H1 (cell line): ENCODE measurements around the gene MPHOSPH10. TPM values are rescaled to one million over a fixed set of nuclear protein-coding genes. Genes with fewer than 3 reads are reported as not detected.
"Not testable (repeated sequence)": the region's sequence is repeated elsewhere in the genome, so short reads cannot be mapped to it uniquely, and the experiment has no call there.

ENCODE experiments used
- CTCF ChIA-PET: fragments of 300-600 bp; sonication (Branson Sonifier 250); formaldehyde crosslinking; loops from one replicate; lab custom pipeline; 2021; ENCODE audit not compliant: partially characterized antibody; lab: Charles Lee
- POLR2A ChIA-PET: fragments of 300-600 bp; sonication (Branson Sonifier 250); formaldehyde crosslinking; loops from one replicate; lab custom pipeline; 2021; ENCODE audit warnings: inconsistent platforms; ENCODE audit not compliant: partially characterized antibody; lab: Charles Lee
- DNase-seq, 2 experiments: peaks; one replicate each; pipeline versions ENCODE4 v3.0.0 to v3.0.0-alpha.2; 2010 to 2022; ENCODE audit warnings: low spot score in 2 of 2, low read depth in 1 of 2, mixed read lengths in 1 of 2
- FAIRE-seq: peaks from 2 replicates; lab custom pipeline; 2011; peaks lifted over from hg19 to GRCh38; lab: Jason Lieb, UNC
- H2AFZ ChIP-seq: 2 replicates; pipeline ENCODE4 v1.8.1; 2012; ENCODE audit warnings: low read length, inconsistent platforms
- H2AK5ac ChIP-seq: 2 replicates; pipeline ENCODE4 v1.6.1; 2013; ENCODE audit warnings: low read depth, low read length
- H2BK120ac ChIP-seq: replicated peaks from 2 replicates; pipeline ENCODE3; 2013; ENCODE audit warnings: low read depth, low read length, inconsistent platforms
- H2BK12ac ChIP-seq: 2 replicates; pipeline ENCODE4 v1.6.1; 2013; ENCODE audit warnings: low read depth, low read length
- H2BK15ac ChIP-seq: 2 replicates; pipeline ENCODE4 v1.6.1; 2013; ENCODE audit warnings: low read length
- H2BK20ac ChIP-seq: 2 replicates; pipeline ENCODE4 v1.6.1; 2013; ENCODE audit warnings: low read length
- H2BK5ac ChIP-seq: 2 replicates; pipeline ENCODE4 v1.6.1; 2013; ENCODE audit warnings: low read depth, low read length
- H3K14ac ChIP-seq: 2 replicates; pipeline ENCODE4 v1.6.1; 2013; ENCODE audit warnings: inconsistent platforms; ENCODE audit not compliant: insufficient read length
- H3K18ac ChIP-seq: 2 replicates; pipeline ENCODE4 v1.6.1; 2013; ENCODE audit warnings: low read length; ENCODE audit errors: extremely low read depth
- H3K23ac ChIP-seq: 2 replicates; pipeline ENCODE4 v1.6.1; 2013; ENCODE audit warnings: inconsistent platforms; ENCODE audit not compliant: insufficient read length
- H3K23me2 ChIP-seq: 2 replicates; pipeline ENCODE4 v1.6.1; 2013; ENCODE audit warnings: low read depth, low read length
- H3K27ac ChIP-seq: 2 replicates; pipeline ENCODE4 v1.6.1; 2011; ENCODE audit warnings: low read depth, low read length, inconsistent platforms
- H3K27me3 ChIP-seq, 4 experiments: replicated peaks in 1 of 4; 1 replicate in 1 of 4; 2 replicates in 3 of 4; pipeline versions ENCODE4 v1.6.1 to v1.8.1; 2011 to 2013; ENCODE audit warnings: low read length in 3 of 4, mild to moderate bottlenecking in 3 of 4, inconsistent platforms in 2 of 4, mixed read lengths in 2 of 4, moderate library complexity in 1 of 4; ENCODE audit not compliant: control insufficient read depth in 3 of 4, insufficient read depth in 3 of 4; ENCODE audit errors: extremely low read depth in 1 of 4
- H3K36me3 ChIP-seq, 4 experiments: 2 replicates each; pipeline versions ENCODE4 v1.6.1 to v1.8.1; 2011 to 2013; ENCODE audit warnings: mild to moderate bottlenecking in 4 of 4, low read length in 3 of 4, moderate library complexity in 2 of 4, control low read depth in 1 of 4, inconsistent platforms in 1 of 4; ENCODE audit not compliant: insufficient read depth in 4 of 4, control insufficient read depth in 2 of 4
- H3K4ac ChIP-seq: replicated peaks from 2 replicates; pipeline ENCODE3; 2013; ENCODE audit warnings: low read length, low read depth, mixed read lengths, inconsistent platforms; ENCODE audit not compliant: insufficient read length
- H3K4me1 ChIP-seq, 4 experiments: replicated peaks in 1 of 4; 1 replicate in 1 of 4; 2 replicates in 3 of 4; pipeline versions ENCODE4 v1.6.1 to v1.8.1; 2011 to 2013; ENCODE audit warnings: low read length in 3 of 4, inconsistent platforms in 2 of 4, mixed read lengths in 1 of 4; ENCODE audit not compliant: insufficient read depth in 4 of 4, control insufficient read depth in 3 of 4
- H3K4me2 ChIP-seq, 2 experiments: 2 replicates each; pipeline versions ENCODE4 v1.6.1 to v1.8.1; 2011 to 2013; ENCODE audit warnings: low read depth in 2 of 2, low read length in 2 of 2, control low read depth in 1 of 2, inconsistent platforms in 1 of 2, mild to moderate bottlenecking in 1 of 2; ENCODE audit not compliant: insufficient read depth in 1 of 2
- H3K4me3 ChIP-seq, 4 experiments: fragments of 200-600, 300-600 bp in 1 of 4; sonication (generic), shearing (Covaris generic), sonication (Bioruptor Twin) in 1 of 4; 2 replicates each; pipeline versions ENCODE4 v1.5.1 to v1.8.1; 2011 to 2016; ENCODE audit warnings: low read length in 4 of 4, low read depth in 3 of 4, control low read depth in 2 of 4, inconsistent platforms in 2 of 4, mild to moderate bottlenecking in 2 of 4, mixed read lengths in 1 of 4, moderate library complexity in 1 of 4; ENCODE audit not compliant: insufficient read depth in 2 of 4; ENCODE audit errors: extremely low read depth in 1 of 4
- H3K56ac ChIP-seq: replicated peaks from 2 replicates; pipeline ENCODE3; 2013; ENCODE audit warnings: low read depth, mild to moderate bottlenecking, mixed read lengths, low read length, inconsistent platforms; ENCODE audit not compliant: insufficient read length
- H3K79me1 ChIP-seq: 2 replicates; pipeline ENCODE4 v1.6.1; 2013; ENCODE audit warnings: low read depth, low read length, control low read depth
- H3K79me2 ChIP-seq, 2 experiments: 2 replicates each; pipeline versions ENCODE4 v1.6.1 to v1.8.1; 2012 to 2013; ENCODE audit warnings: low read length in 2 of 2, mild to moderate bottlenecking in 2 of 2, inconsistent platforms in 1 of 2; ENCODE audit not compliant: insufficient read depth in 2 of 2, control insufficient read depth in 1 of 2
- H3K9ac ChIP-seq, 4 experiments: replicated peaks in 1 of 4; 1 replicate in 1 of 4; 2 replicates in 3 of 4; pipeline versions ENCODE4 v1.6.1 to v1.8.1; 2011 to 2013; ENCODE audit warnings: low read depth in 3 of 4, low read length in 3 of 4, control low read depth in 2 of 4, mild to moderate bottlenecking in 2 of 4, moderate library complexity in 2 of 4, inconsistent platforms in 1 of 4; ENCODE audit errors: extremely low read depth in 1 of 4
- H3K9me3 ChIP-seq, 2 experiments: 2 replicates each; pipeline versions ENCODE4 v1.6.1 to v1.8.1; 2012 to 2013; ENCODE audit warnings: mild to moderate bottlenecking in 2 of 2, moderate library complexity in 2 of 2, control low read depth in 1 of 2, inconsistent platforms in 1 of 2, low read depth in 1 of 2, low read length in 1 of 2, mixed read lengths in 1 of 2; ENCODE audit not compliant: insufficient read depth in 2 of 2
- H4K20me1 ChIP-seq, 2 experiments: replicated peaks in 1 of 2; 2 replicates each; pipeline versions ENCODE3 to v1.8.1; 2011 to 2013; ENCODE audit warnings: inconsistent platforms in 2 of 2, low read length in 2 of 2, mild to moderate bottlenecking in 1 of 2; ENCODE audit not compliant: insufficient read depth in 2 of 2, control insufficient read depth in 1 of 2
- H4K5ac ChIP-seq: 2 replicates; pipeline ENCODE4 v1.6.1; 2013; ENCODE audit warnings: low read length, low read depth, mixed read lengths, inconsistent platforms; ENCODE audit not compliant: insufficient read length
- H4K8ac ChIP-seq: 2 replicates; pipeline ENCODE4 v1.8.0; 2013; ENCODE audit warnings: mild to moderate bottlenecking, moderate library complexity, low read length, inconsistent platforms; ENCODE audit not compliant: insufficient read depth; ENCODE audit errors: extremely low read depth
- H4K91ac ChIP-seq: replicated peaks from 2 replicates; pipeline ENCODE3; 2013; ENCODE audit warnings: low read length, mixed read lengths, inconsistent platforms; ENCODE audit not compliant: insufficient read length
- WGBS, 2 experiments: shearing (Covaris generic) in 1 of 2; methylation state at CpG; one replicate each; pipeline versions ENCODE4 v1.1.6 to v1.1.7; 2013 to 2015; ENCODE audit warnings: low lambda C conversion rate in 2 of 2, mixed read lengths in 2 of 2, inconsistent platforms in 1 of 2, low coverage in 1 of 2, missing lambda C conversion rate in 1 of 2; ENCODE audit not compliant: insufficient replicate concordance in 2 of 2, insufficient coverage in 1 of 2, insufficient read length in 1 of 2; ENCODE audit errors: extremely low coverage in 1 of 2, missing lambda C conversion rate in 1 of 2; 5-methylcytosine and 5-hydroxymethylcytosine counted together
- polyA plus RNA-seq, 7 experiments: library from polyadenylated mRNA; depleted of rRNA in 3 of 7; stranded (reverse) in 5 of 7; unstranded in 2 of 7; fragments of >200 nt in 5 of 7; fragments of 200-250 nt in 2 of 7; gene quantifications; 1 replicate in 5 of 7; 2 replicates in 1 of 7; 4 replicates in 1 of 7; pipeline versions ENCODE4 v1.2.1 to v1.2.3, GENCODE V29; 2011 to 2013; ENCODE audit warnings: missing spikeins in 2 of 7, mixed read lengths in 2 of 7
- total RNA-seq: library from RNA; stranded (reverse); fragmentation: NEBNext Ultra II Directional; extraction: Animal tissue kit (Norgen Biotek cat#: 25700); gene quantifications from 2 replicates; pipeline ENCODE4 v1.2.1, GENCODE V29; 2021

Gene MPHOSPH10
- total and polyA plus RNA-seq, 2 of the 8 experiments (the other 6 are each of a cell fraction or from before 2014, with no cell fraction given): 4.5 to 39.1 TPM

GRCh38 chr2:71085325-71086003, 45.0 kb upstream of the MPHOSPH10 start:
- not testable (repeated sequence) for H3K56ac ChIP-seq, DNase-seq, H3K27me3 ChIP-seq, H3K23ac ChIP-seq, H4K8ac ChIP-seq, H2BK15ac ChIP-seq, H3K36me3 ChIP-seq, H3K4ac ChIP-seq, H3K4me3 ChIP-seq, H3K27ac ChIP-seq, H3K9me3 ChIP-seq, H3K14ac ChIP-seq, H3K18ac ChIP-seq, H4K20me1 ChIP-seq, H3K79me2 ChIP-seq, H3K4me2 ChIP-seq, H3K79me1 ChIP-seq, H3K23me2 ChIP-seq, FAIRE-seq, H2AFZ ChIP-seq, H3K9ac ChIP-seq, H2BK120ac ChIP-seq, H4K5ac ChIP-seq
- peak overlapping the region; percentile 93 for H4K91ac ChIP-seq
- CTCF ChIA-PET: interaction anchor here (1.7 kb wide), 1 partner anchor 67 kb away, joined by 4 read pairs; no protein-coding TSS in a partner anchor
- H2AK5ac ChIP-seq: 0 out of 2 replicates have a peak overlapping the region, but pooled peaks have one; percentile 39
- POLR2A ChIA-PET: interaction anchor here (1.4 kb wide), 1 partner anchor 17 kb away, joined by 3 read pairs; the partner anchor contains the start of gene NAGK
- peak overlapping the region; percentile 60; the same call in 1 of the 2 replicates for H2BK12ac ChIP-seq
- 66% methylated on average over 9 of the region's 9 CpGs; no CpG with 5 or more reads in 1 of the 2 experiments for WGBS, 2 experiments
- peak overlapping the region; percentile 93; the same call in 1 of the 2 replicates for H2BK20ac ChIP-seq
- peak overlapping the region; percentile 90; the same call in 1 of the 2 replicates for H2BK5ac ChIP-seq
- peaks cover 7 to 10% (median 7%) of the 10 kb centered on the region in 4 experiments for H3K4me1 ChIP-seq
